WERI-Rb-1 (cell line): ENCODE data around the gene CYB5A.

ENCODE experiments used
- DNase-seq: peaks from one replicate; pipeline ENCODE4 v3.0.0-alpha.2; 2020
- H3K27ac ChIP-seq: fragments of 250-450 bp; sonication (Bioruptor Pico); 2 replicates; pipeline ENCODE4 v1.5.1; 2020; ENCODE audit warnings: mild to moderate bottlenecking, moderate library complexity
- H3K27me3 ChIP-seq: fragments of 250-450 bp; sonication (Bioruptor Pico); 2 replicates; pipeline ENCODE4 v1.5.1; 2021; ENCODE audit warnings: mild to moderate bottlenecking, low read depth, moderate library complexity; ENCODE audit not compliant: insufficient read depth, severe bottlenecking
- H3K36me3 ChIP-seq: fragments of 250-450 bp; sonication (Bioruptor Pico); 2 replicates; pipeline ENCODE4 v1.5.1; 2020; ENCODE audit warnings: mild to moderate bottlenecking, moderate library complexity
- H3K4me3 ChIP-seq: 2 replicates; pipeline ENCODE4 v1.5.1; 2011; ENCODE audit warnings: low read depth, mild to moderate bottlenecking, control low read depth, low read length
- H3K9me3 ChIP-seq: fragments of 250-450 bp; sonication (Bioruptor Pico); 2 replicates; pipeline ENCODE4 v1.5.1; 2021; ENCODE audit warnings: mild to moderate bottlenecking, moderate library complexity; ENCODE audit not compliant: severe bottlenecking
- TF ChIP-seq, protein P1 (sequence below): IDR thresholded peaks from 2 replicates; pipeline ENCODE4 v1.5.1; 2011; ENCODE audit warnings: low read depth, mild to moderate bottlenecking, control low read depth, inconsistent platforms, low read length

CYB5A gene

DNA sequence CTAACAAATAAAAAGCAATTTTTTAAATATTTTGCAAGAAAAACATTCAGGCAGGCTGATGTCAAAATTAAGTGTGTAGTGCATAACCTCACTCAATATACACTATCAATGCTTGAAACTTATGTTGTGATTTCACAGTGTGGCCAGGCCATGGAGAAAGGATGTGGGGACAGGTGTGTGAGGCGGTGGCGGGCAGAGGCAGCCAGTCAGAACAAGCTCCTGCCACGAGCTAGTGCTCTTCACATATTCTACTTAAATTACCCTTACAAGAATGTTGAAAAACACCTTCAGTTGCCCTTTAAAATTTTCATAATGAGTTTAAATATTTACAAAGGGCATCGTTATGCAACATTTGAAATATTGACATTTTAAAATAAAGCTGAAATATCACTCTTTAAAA lies 43.2 kb downstream of the CYB5A start:
- Histone ChIP-seq H3K27ac (no peak overlapping the region), H3K9me3 (no peaks in the 10 kb centered on the region), H3K27me3 (no peaks in the 10 kb centered on the region), H3K4me3 (no peak overlapping the region), H3K36me3 (peaks cover 21% of the 10 kb centered on the region)
- TF ChIP-seq, protein P1, sequence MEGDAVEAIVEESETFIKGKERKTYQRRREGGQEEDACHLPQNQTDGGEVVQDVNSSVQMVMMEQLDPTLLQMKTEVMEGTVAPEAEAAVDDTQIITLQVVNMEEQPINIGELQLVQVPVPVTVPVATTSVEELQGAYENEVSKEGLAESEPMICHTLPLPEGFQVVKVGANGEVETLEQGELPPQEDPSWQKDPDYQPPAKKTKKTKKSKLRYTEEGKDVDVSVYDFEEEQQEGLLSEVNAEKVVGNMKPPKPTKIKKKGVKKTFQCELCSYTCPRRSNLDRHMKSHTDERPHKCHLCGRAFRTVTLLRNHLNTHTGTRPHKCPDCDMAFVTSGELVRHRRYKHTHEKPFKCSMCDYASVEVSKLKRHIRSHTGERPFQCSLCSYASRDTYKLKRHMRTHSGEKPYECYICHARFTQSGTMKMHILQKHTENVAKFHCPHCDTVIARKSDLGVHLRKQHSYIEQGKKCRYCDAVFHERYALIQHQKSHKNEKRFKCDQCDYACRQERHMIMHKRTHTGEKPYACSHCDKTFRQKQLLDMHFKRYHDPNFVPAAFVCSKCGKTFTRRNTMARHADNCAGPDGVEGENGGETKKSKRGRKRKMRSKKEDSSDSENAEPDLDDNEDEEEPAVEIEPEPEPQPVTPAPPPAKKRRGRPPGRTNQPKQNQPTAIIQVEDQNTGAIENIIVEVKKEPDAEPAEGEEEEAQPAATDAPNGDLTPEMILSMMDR: no peak
- no peak for DNase-seq

DNA sequence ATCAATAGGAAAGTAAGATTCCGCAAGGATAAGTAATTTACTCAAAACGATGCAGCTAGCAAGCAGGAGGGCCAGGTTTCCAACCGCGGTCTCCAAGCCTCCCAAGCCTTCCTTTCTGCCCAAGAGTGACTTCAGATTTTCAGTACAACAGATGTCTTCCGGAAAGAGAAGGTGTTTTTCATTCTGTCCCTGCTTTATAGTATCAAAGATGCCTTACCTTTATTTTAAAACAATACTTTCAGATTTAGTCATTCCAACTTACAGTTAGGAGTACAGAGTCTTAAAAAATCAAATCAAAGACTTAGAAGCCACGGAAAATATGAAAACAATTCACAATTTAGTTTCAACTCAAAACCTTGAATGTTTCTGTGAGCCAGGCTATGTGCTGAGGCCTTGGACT lies 43.6 kb downstream of the CYB5A start:
- TF ChIP-seq, protein P1: no peak
- no peak overlapping the region for H3K4me3 ChIP-seq
- H3K36me3 ChIP-seq: peaks cover 21% of the 10 kb centered on the region
- H3K27me3 ChIP-seq: no peaks in the 10 kb centered on the region
- no peak overlapping the region for H3K27ac ChIP-seq
- no peaks in the 10 kb centered on the region for H3K9me3 ChIP-seq
- DNase-seq: no peak

DNA sequence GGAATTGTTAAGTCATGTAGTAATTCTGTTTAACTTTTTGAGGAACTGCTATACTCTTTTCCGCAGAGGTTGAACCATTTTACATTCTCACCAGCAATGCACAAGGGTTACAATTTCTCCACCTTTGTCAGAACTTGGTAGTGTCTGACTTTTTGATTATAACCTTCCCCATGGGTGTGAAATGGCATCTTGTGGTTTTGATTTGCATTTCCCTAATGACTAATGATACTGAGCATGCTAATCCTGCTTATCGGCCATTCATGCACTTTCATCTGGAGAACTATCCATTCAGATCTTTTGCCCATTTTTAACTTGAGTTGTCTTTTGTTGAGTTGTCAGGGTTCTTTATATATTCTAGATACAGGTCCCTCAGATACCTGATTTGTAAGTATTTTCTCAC lies 47.2 kb downstream of the CYB5A start:
- Histone ChIP-seq H3K9me3 (no peaks in the 10 kb centered on the region), H3K27me3 (no peaks in the 10 kb centered on the region), H3K27ac (no peak overlapping the region), H3K36me3 (no peaks in the 10 kb centered on the region; the same call in 1 of the 2 replicates), H3K4me3 (no peak overlapping the region)
- no peak for DNase-seq
- TF ChIP-seq, protein P1: no peak

DNA sequence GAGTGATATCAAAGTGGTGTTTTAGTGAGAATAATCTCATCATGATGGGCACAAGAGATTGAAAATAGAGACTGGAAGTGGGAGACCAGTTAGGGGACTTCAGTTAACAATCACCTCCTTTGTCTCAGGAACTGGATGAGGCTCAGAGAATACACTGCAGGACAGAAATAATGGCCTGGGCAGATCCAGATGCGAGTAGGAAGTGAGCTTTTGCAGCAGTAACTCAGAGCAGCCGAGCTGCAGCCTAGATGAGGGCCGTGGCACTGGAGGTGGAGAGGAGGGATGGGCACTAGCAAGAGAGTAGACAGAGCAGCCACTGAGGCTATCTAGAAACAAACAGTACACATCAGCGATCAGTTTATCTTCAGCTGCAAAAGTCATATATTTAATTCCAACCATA lies 48.6 kb downstream of the CYB5A start:
- no peak overlapping the region for H3K4me3 ChIP-seq
- H3K27me3 ChIP-seq: no peaks in the 10 kb centered on the region
- TF ChIP-seq, protein P1: no peak
- no peaks in the 10 kb centered on the region for H3K36me3 ChIP-seq
- no peaks in the 10 kb centered on the region for H3K9me3 ChIP-seq
- no peak for DNase-seq
- no peak overlapping the region for H3K27ac ChIP-seq

DNA sequence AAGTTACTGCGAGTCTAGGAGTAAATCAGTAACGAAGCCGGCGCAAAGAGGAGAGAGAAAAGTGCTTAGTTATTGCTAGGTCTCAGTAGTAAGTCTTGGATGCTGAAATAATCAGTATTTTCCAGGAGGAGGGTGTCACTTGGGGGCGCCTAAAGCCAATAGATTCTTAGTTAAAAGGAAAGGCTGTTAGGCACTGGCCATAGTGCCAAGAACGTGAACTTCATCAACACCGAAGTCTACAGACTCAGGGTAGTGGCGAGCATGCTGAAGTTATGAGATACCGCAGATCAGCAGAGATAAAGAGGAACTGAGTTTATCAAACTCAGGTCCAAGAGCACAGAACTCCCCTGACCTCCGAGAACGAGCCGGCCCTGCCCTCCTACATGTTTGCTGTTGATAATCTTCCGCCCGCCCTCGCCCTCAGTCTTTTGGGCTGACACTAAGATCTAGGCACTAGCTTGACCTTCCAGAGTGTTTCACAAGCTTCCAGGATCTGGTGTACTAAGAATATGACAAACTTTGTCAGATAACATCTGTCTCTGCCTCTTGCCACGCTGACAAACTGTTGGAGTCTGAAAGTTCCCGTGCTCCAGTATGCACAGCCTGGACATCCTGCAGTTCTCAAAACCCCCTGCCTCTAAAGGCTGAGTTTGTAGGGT lies 49.2 kb downstream of the CYB5A start:
- Histone ChIP-seq H3K9me3 (no peaks in the 10 kb centered on the region), H3K27ac (no peak overlapping the region), H3K27me3 (no peaks in the 10 kb centered on the region), H3K36me3 (no peaks in the 10 kb centered on the region), H3K4me3 (no peak overlapping the region)
- TF ChIP-seq, protein P1: peak; percentile 32; the same call in 1 of the 2 replicates
- no peak for DNase-seq

DNA sequence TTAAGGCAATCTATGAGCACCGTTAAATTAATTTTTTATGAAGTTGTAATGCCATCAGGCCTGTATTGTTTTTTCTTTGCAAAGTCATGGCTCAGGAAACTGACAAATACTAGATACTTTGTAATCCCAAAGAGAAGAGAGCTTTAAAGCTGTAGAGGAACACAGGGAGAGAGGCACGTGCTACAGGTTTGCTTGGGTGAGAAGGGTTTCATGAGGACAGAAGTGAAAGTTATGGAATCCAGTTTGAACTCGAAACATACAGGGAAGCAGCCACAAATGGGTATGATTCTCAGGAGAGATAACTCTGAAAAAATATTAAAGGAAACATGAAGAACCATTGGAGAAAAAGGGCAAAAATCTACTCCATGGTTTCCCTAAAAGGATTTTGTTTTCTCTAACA lies 49.8 kb downstream of the CYB5A start:
- no peaks in the 10 kb centered on the region for H3K36me3 ChIP-seq
- H3K27me3 ChIP-seq: no peaks in the 10 kb centered on the region
- no peak overlapping the region for H3K4me3 ChIP-seq
- H3K9me3 ChIP-seq: no peaks in the 10 kb centered on the region
- no peak for DNase-seq
- no peak overlapping the region for H3K27ac ChIP-seq
- TF ChIP-seq, protein P1: no peak
